Measurements from ENCODE around the gene GPR32. TPM values are rescaled to one million over a fixed set of nuclear protein-coding genes. Genes with fewer than 3 reads are reported as not detected.
"Not testable (repeated sequence)": the region's sequence is repeated elsewhere in the genome, so short reads cannot be mapped to it uniquely, and the experiment has no call there.

GPR32 gene
- total RNA-seq, 4 donors from 2014 or later, result not detected

DNA sequence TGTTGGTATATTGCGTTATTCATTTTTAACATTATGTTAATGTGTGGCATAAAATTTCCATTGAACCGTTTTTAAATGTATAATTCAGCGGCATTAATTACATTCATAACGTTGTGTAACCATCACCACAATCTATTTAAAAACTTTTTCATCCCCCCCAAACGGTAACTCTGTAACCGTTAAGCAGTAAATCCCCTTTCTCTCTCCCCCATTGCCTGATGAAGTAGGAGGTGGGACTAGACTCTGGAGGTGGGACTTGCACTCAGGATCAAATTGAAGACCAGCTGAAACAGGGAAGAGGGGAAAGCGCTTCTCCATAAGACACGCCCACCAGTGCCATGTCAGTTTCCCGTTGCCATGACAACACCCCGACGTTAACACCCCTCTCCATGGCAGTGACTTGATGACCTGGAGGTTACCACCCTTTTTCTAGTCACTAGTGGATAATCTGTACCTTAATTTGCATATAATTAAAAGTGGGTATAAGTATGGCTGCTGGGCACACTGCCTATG lies 30.3 kb upstream of the GPR32 start:
- no peak for DNase-seq
- H3K4me1 ChIP-seq, result peaks cover 0 to 4% (median 0%) of the 10 kb centered on the region in 3 donors
- no peaks in the 10 kb centered on the region for H3K36me3 ChIP-seq
- no peak overlapping the region for H3K4me3 ChIP-seq
- TF ChIP-seq, protein P1, sequence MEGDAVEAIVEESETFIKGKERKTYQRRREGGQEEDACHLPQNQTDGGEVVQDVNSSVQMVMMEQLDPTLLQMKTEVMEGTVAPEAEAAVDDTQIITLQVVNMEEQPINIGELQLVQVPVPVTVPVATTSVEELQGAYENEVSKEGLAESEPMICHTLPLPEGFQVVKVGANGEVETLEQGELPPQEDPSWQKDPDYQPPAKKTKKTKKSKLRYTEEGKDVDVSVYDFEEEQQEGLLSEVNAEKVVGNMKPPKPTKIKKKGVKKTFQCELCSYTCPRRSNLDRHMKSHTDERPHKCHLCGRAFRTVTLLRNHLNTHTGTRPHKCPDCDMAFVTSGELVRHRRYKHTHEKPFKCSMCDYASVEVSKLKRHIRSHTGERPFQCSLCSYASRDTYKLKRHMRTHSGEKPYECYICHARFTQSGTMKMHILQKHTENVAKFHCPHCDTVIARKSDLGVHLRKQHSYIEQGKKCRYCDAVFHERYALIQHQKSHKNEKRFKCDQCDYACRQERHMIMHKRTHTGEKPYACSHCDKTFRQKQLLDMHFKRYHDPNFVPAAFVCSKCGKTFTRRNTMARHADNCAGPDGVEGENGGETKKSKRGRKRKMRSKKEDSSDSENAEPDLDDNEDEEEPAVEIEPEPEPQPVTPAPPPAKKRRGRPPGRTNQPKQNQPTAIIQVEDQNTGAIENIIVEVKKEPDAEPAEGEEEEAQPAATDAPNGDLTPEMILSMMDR (IDR thresholded peaks at IDR 0.05), result no peak
- TF ChIP-seq POLR2A (IDR thresholded peaks at IDR 0.05), result no peak
- intact Hi-C loops (cut with DNase I), result no loop called here
- no peaks in the 10 kb centered on the region for H3K9me3 ChIP-seq
- 57 to 65% methylated on average over 11 of the region's 11 CpGs for WGBS, 2 donors
- no peak overlapping the region for H3K27ac ChIP-seq
- peaks cover 0 to 86% (median 0%) of the 10 kb centered on the region in 4 donors for H3K27me3 ChIP-seq

DNA sequence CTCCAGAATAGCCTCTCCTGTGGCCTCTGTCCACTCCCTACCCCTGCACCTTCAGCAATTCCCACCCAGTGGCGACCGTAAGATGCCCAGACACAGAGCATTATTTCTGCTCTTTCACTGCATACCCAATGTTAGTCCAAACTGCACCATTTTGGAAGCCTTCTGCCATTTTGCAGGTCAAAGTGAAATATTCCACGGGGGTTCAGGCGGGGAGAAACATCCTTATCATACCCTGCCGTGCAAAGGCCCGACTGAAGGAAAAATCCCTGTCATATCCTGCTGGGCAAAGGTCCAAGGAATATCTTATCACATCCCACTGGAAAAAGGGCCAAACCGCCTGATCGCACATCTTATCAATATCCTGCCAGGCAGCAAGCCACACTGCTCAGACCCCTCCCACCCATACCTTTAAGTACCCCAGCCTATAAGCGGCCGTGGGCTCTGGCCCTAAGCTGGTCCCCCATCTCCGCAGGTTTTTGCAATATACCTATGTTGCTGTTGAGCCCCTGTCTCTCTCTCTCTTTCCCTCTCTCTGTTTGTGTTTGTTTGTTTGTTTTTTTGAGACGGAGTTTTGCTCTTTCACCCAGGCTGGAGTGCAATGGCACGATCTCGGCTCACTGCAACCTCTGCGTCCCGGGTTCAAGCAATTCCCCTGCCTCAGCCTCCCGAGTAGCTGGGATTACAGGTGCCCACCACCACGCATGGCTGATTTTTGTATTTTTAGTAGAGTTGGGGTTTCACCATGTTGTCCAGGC lies 28.9 kb upstream of the GPR32 start:
- TF ChIP-seq, protein P1 (IDR thresholded peaks at IDR 0.05), result no peak
- no peak for TF ChIP-seq POLR2A (IDR thresholded peaks at IDR 0.05)
- Histone ChIP-seq H3K4me1 (peaks cover 0 to 4% (median 0%) of the 10 kb centered on the region in 3 donors), H3K4me3 (no peak overlapping the region), H3K9me3 (no peaks in the 10 kb centered on the region), H3K27ac (no peak overlapping the region), H3K36me3 (no peaks in the 10 kb centered on the region), H3K27me3 (peaks cover 0 to 72% (median 0%) of the 10 kb centered on the region in 4 donors)
- 61 to 63% methylated on average over 9 to 18 of the region's 18 CpGs for WGBS, 2 donors
- intact Hi-C loops (cut with DNase I), result no loop called here
- no peak for DNase-seq

DNA sequence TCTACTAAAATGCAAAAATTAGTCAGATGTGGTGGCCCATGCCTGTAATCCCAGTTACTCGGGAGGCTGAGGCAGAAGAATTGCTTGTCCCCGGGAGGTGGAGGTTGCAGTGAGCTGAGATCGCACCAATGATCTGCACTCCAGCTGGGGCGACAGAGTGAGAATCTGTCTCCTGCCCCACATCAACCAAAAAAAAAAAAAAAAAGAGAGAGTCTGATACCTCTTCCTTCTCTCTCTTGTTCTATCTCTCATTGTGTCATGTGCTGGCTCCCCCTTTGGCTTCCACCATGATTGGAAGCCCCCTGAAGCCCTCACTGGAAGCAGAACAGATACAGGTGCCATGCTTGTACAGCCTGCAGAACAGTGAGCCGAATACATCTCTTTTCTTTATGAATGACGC lies 26.7 kb upstream of the GPR32 start:
- no peak overlapping the region for H3K27ac ChIP-seq
- intact Hi-C loops (cut with DNase I), result no loop called here
- 71 to 82% methylated on average over 6 of the region's 6 CpGs for WGBS, 2 donors
- no peaks in the 10 kb centered on the region for H3K36me3 ChIP-seq
- peaks cover 0 to 4% (median 0%) of the 10 kb centered on the region in 3 donors for H3K4me1 ChIP-seq
- DNase-seq, result no peak
- H3K4me3 ChIP-seq, result no peak overlapping the region
- peaks cover 0 to 58% (median 0%) of the 10 kb centered on the region in 4 donors for H3K27me3 ChIP-seq
- no peaks in the 10 kb centered on the region for H3K9me3 ChIP-seq
- no peak for TF ChIP-seq POLR2A (IDR thresholded peaks at IDR 0.05)
- TF ChIP-seq, protein P1 (IDR thresholded peaks at IDR 0.05), result no peak

DNA sequence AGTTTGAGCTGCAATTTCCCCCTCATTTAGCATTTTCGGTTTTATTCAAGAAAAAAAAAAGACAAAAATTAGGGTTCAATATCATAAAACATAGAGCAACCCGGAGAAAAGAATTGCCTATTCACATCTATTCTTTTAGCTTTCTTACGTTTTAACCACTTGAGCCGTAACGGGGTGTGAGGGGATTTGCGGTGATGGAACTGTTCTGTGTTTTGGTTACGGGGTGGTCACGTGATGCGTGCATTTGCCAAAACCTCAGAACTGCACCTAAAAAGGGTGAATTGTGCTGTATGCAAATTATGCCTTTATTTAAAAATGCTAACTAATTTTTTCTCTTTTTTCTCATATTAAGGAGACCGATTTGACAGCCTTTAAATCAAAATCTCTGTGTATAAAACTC lies 25.0 kb upstream of the GPR32 start:
- peaks cover 0 to 4% (median 0%) of the 10 kb centered on the region in 3 donors for H3K4me1 ChIP-seq
- 59 to 67% methylated on average over 10 of the region's 10 CpGs for WGBS, 2 donors
- no peak overlapping the region for H3K27ac ChIP-seq
- no peak for DNase-seq
- peaks cover 0 to 54% (median 0%) of the 10 kb centered on the region in 4 donors for H3K27me3 ChIP-seq
- TF ChIP-seq POLR2A (IDR thresholded peaks at IDR 0.05), result no peak
- TF ChIP-seq, protein P1 (IDR thresholded peaks at IDR 0.05), result no peak
- no peaks in the 10 kb centered on the region for H3K9me3 ChIP-seq
- H3K36me3 ChIP-seq, result no peaks in the 10 kb centered on the region
- H3K4me3 ChIP-seq, result no peak overlapping the region
- intact Hi-C loops (cut with DNase I), result no loop called here

DNA sequence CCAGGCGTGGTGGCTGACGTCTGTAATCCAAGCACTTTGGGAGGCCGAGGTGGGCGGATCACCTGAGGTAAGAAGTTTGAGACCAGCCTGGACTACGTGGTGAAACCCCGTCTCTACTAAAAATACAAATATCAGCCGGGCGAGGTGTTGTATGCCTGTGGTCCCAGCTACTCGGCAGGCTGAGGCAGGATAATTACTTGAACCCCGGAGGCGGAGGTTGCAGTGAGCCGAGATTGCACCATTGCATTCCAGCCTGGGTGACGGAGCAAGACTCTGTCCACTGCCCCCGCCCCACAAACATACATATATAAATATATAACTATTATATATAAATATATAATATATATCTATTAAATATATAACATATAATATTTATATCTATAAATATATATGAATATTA lies 23.1 kb upstream of the GPR32 start:
- H3K9me3 ChIP-seq; H3K27ac ChIP-seq; DNase-seq; H3K36me3 ChIP-seq; intact Hi-C loops (cut with DNase I); H3K4me1 ChIP-seq; H3K4me3 ChIP-seq: not testable (repeated sequence)
- H3K27me3 ChIP-seq, result peaks cover 0 to 49% (median 0%) of the 10 kb centered on the region in 4 donors
- 81 to 87% methylated on average over 14 of the region's 14 CpGs for WGBS, 2 donors
